ENCODE data around the gene TSPAN10. TPM values are rescaled to one million over a fixed set of nuclear protein-coding genes. Genes with fewer than 3 reads are reported as not detected.

The TSPAN10 gene
- total and polyA plus RNA-seq, 9 of the 15 experiments (the other 6 are each of a cell fraction or from before 2014, with no cell fraction given), result 0.05 to 0.31 (median 0.13) TPM; not detected in 1

- TF ChIP-seq REST (IDR thresholded peaks at IDR 0.05; ENCODE audit: borderline replicate concordance) (no peak), REST (CRISPR knock-in tag; IDR thresholded peaks at IDR 0.05; ENCODE audit: low read depth) (no peak), ZNF197 (CRISPR knock-in tag; IDR thresholded peaks at IDR 0.05; ENCODE audit: low read depth) (peak; percentile 35; the same call in 1 of the 2 replicates), ZNF766 (CRISPR knock-in tag; conservative IDR thresholded peaks at IDR 0.05) (peak; percentile 91), CBFA2T2 (conservative IDR thresholded peaks at IDR 0.05) (no peak), RFX1 (IDR thresholded peaks at IDR 0.05) (no peak), CREBBP (IDR thresholded peaks at IDR 0.05; ENCODE audit: low read depth, low read length) (no peak), RBM25 (IDR thresholded peaks at IDR 0.05; ENCODE audit: low read depth, low read length, severe bottlenecking) (no peak), MCM3 (IDR thresholded peaks at IDR 0.05) (no peak), KDM5B (IDR thresholded peaks at IDR 0.05; ENCODE audit: insufficient replicate concordance, low read depth, low read length) (no peak), PHF8 (IDR thresholded peaks at IDR 0.05; ENCODE audit: borderline replicate concordance, low read length) (no peak), ZFX (CRISPR knock-in tag; IDR thresholded peaks at IDR 0.05) (peak; percentile 63; the same call in 1 of the 2 replicates), ERF (CRISPR knock-in tag; IDR thresholded peaks at IDR 0.05) (no peak), ETV1 (tag; conservative IDR thresholded peaks at IDR 0.05; ENCODE audit: low read depth) (0 out of 2 replicates have a peak, but pooled peaks have one; percentile 40), GTF2F1 (IDR thresholded peaks at IDR 0.05; ENCODE audit: low read depth, low read length) (no peak), SREBF1 (IDR thresholded peaks at IDR 0.05; ENCODE audit: borderline replicate concordance, low read depth, low read length) (no peak), ZNF354B (CRISPR knock-in tag; IDR thresholded peaks at IDR 0.05) (0 out of 2 replicates have a peak, but pooled peaks have one; percentile 37), TEAD2 (tag; IDR thresholded peaks at IDR 0.05) (peak; percentile 68; the same call in 1 of the 2 replicates)
- TF ChIP-seq, protein P1, sequence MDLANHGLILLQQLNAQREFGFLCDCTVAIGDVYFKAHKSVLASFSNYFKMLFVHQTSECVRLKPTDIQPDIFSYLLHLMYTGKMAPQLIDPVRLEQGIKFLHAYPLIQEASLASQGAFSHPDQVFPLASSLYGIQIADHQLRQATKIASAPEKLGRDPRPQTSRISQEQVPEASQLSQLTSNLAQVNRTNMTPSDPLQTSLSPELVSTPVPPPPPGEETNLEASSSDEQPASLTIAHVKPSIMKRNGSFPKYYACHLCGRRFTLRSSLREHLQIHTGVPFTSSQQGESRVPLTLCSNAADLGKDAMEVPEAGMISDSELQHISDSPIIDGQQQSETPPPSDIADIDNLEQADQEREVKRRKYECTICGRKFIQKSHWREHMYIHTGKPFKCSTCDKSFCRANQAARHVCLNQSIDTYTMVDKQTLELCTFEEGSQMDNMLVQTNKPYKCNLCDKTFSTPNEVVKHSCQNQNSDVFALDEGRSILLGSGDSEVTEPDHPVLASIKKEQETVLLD (IDR thresholded peaks at IDR 0.05), result no peak; the same call in 1 of the 2 replicates
Observed at GRCh38 chr17:81665205-81666091, 28.5 kb downstream of the TSPAN10 start (continued).
